ENCODE measurements around the gene KIF4A. TPM values are rescaled to one million over a fixed set of nuclear protein-coding genes. Genes with fewer than 3 reads are reported as not detected.
"Not testable (repeated sequence)": the region's sequence is repeated elsewhere in the genome, so short reads cannot be mapped to it uniquely, and the experiment has no call there.

KIF4A gene
- total RNA-seq, 1 donor from 2014 or later: 0.86 TPM

DNA sequence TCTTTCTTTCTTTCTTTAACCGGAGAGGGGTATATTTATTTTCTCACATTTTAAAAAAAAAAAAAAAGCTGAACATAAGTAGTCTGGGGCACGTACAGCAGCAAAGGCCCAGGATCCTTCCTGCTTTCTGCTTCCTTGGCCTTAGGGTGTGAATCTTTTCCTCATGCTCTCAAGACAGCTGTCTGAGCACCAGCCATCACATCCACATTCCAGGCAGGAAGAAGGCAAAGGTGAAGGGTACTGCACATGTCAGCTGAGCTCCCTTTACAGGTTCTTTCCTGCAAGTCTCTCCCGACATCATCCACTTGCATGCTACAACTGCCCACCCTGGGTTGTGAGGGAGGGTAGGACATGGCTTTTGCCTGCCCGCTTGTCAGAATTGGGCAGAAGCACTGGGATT lies 69.6 kb downstream of the KIF4A start:
- no peaks in the 10 kb centered on the region for H3K4me1 ChIP-seq
- intact Hi-C loops (cut with DNase I): no loop called here
- no peak overlapping the region for H3K4me3 ChIP-seq
- no peaks in the 10 kb centered on the region for H3K9me3 ChIP-seq
- H3K27ac ChIP-seq: no peak overlapping the region
- no peaks in the 10 kb centered on the region for H3K27me3 ChIP-seq (ENCODE audit: low read depth)
- H3K36me3 ChIP-seq: no peaks in the 10 kb centered on the region
- ATAC-seq (no peak), DNase-seq (no peak)
- no peak for TF ChIP-seq CTCF (IDR thresholded peaks at IDR 0.05)

- no peak overlapping the region for H3K4me3 ChIP-seq
- H3K27ac ChIP-seq: no peak overlapping the region
- no peak for DNase-seq
- TF ChIP-seq CTCF (IDR thresholded peaks at IDR 0.05): no peak
- H3K4me1 ChIP-seq: no peaks in the 10 kb centered on the region
- H3K27me3 ChIP-seq (ENCODE audit: low read depth): no peaks in the 10 kb centered on the region
- H3K36me3 ChIP-seq: no peaks in the 10 kb centered on the region
- no peaks in the 10 kb centered on the region for H3K9me3 ChIP-seq
- no peak for ATAC-seq
- intact Hi-C loops (cut with DNase I): no loop called here
These were observed 70.5 kb downstream of the KIF4A start for GRCh38 chrX:70360366-70360765.

GRCh38 chrX:70368731-70369130 lies 78.8 kb downstream of the KIF4A start:
- H3K4me1 ChIP-seq; intact Hi-C loops (cut with DNase I); H3K27ac ChIP-seq; H3K27me3 ChIP-seq (ENCODE audit: low read depth); H3K4me3 ChIP-seq; H3K9me3 ChIP-seq; DNase-seq; H3K36me3 ChIP-seq; ATAC-seq: not testable (repeated sequence)

DNA sequence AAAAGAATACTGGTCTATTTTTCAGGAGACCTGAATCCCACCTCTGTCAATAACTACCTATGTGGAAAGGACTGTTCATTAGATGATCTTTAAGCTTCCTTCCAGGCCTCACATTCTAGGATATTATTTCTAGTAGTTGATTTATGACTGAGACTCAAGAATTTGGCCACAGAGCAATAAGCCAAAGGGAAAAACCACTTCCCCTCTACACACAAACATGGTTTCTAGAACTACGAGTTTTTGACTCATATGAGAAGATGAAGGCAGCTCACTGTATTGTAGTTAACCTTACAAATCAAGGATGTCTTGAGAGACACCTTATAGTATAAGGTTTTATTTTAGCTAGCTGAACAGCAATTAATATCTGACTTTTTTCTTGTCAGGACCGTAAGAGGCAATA lies 96.3 kb downstream of the KIF4A start:
- Histone ChIP-seq H3K36me3 (no peaks in the 10 kb centered on the region), H3K4me3 (no peak overlapping the region), H3K27ac (no peak overlapping the region), H3K4me1 (no peaks in the 10 kb centered on the region), H3K9me3 (no peaks in the 10 kb centered on the region), H3K27me3 (ENCODE audit: low read depth) (no peaks in the 10 kb centered on the region)
- ATAC-seq: no peak
- intact Hi-C loops (cut with DNase I): no loop called here
- no peak for DNase-seq
- no peak for TF ChIP-seq CTCF (IDR thresholded peaks at IDR 0.05)

DNA sequence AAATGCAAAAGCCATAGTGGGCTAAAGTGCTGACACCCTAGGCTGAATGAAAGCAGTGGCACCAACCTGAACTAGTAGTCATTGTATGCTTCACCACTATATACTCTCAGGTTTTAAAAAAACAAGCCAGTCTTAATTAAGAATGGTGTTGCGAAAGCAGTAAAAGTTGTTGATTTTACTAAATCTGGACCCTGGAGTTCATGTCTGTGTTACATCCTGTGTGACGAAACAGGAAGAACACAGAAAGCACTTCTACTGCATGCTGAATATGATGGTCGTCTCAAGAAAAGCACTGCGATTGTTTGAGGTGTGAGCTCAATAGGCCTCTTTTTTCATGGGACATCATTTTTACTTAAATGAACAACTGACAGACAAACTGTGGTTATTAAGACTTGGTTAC lies 109.0 kb downstream of the KIF4A start:
- no peaks in the 10 kb centered on the region for H3K27me3 ChIP-seq (ENCODE audit: low read depth)
- H3K27ac ChIP-seq: peak overlapping the region; percentile 24
- intact Hi-C loops (cut with DNase I): no loop called here
- H3K4me1 ChIP-seq: no peaks in the 10 kb centered on the region
- no peaks in the 10 kb centered on the region for H3K9me3 ChIP-seq
- TF ChIP-seq CTCF (IDR thresholded peaks at IDR 0.05): no peak
- H3K36me3 ChIP-seq: no peaks in the 10 kb centered on the region
- H3K4me3 ChIP-seq: no peak overlapping the region
- ATAC-seq (peak in 1 of 2 donors; percentile 11), DNase-seq (no peak)

DNA sequence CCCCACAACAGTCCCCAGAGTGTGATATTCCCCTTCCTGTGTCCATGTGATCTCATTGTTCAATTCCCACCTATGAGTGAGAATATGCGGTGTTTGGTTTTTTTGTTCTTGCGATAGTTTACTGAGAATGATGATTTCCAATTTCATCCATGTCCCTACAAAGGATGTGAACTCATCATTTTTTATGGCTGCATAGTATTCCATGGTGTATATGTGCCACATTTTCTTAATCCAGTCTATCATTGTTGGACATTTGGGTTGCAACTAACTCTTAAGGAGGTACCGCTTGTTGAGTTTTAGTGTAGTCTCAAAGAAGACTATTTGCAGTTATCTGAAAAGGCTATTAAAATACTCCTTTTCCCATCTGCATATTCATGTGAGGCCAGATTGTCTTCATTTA lies 110.3 kb downstream of the KIF4A start:
- ATAC-seq; H3K27me3 ChIP-seq (ENCODE audit: low read depth); H3K9me3 ChIP-seq; intact Hi-C loops (cut with DNase I); H3K27ac ChIP-seq; DNase-seq; H3K4me3 ChIP-seq; H3K36me3 ChIP-seq; H3K4me1 ChIP-seq: not testable (repeated sequence)

GRCh38 chrX:70402721-70403120 lies 112.8 kb downstream of the KIF4A start:
- Histone ChIP-seq H3K4me3 (no peak overlapping the region), H3K4me1 (no peaks in the 10 kb centered on the region), H3K27me3 (ENCODE audit: low read depth) (no peaks in the 10 kb centered on the region), H3K36me3 (no peaks in the 10 kb centered on the region), H3K9me3 (no peaks in the 10 kb centered on the region), H3K27ac (no peak overlapping the region)
- ATAC-seq: no peak
- no peak for DNase-seq
- no peak for TF ChIP-seq CTCF (IDR thresholded peaks at IDR 0.05)
- intact Hi-C loops (cut with DNase I): no loop called here
